ENCODE measurements around the gene PTPRN2. TPM values are rescaled to one million over a fixed set of nuclear protein-coding genes. Genes with fewer than 3 reads are reported as not detected.

PTPRN2 gene
- total and polyA plus RNA-seq, 2 donors from 2014 or later = 4.8 to 6.2 TPM

GRCh38 chr7:157541295-157542067, 1046.1 kb downstream of the PTPRN2 start:
- no peak overlapping the region for H3K4me3 ChIP-seq (ENCODE audit: low read length in 3 of 3)
- DNase-seq (peak in 1 of 5 donors; percentile 48), FAIRE-seq (no peak)
- H3K4me1 ChIP-seq (ENCODE audit: control insufficient read depth in 2 of 3, insufficient read depth in 2 of 3, low read depth in 1 of 3, low read length in 3 of 3) = no peaks in the 10 kb centered on the region
- no peak overlapping the region for H3K9ac ChIP-seq (ENCODE audit: low read length in 3 of 3)
- H3K27ac ChIP-seq (ENCODE audit: low read depth in 2 of 2, low read length in 2 of 2) = no peak overlapping the region
- no peaks in the 10 kb centered on the region for H3K36me3 ChIP-seq (ENCODE audit: control insufficient read depth in 2 of 3, insufficient read depth in 3 of 3, low read length in 3 of 3)
- no peak for TF ChIP-seq CTCF (IDR thresholded peaks at IDR 0.05; ENCODE audit: borderline replicate concordance, extremely low read depth, insufficient read depth)
- intact Hi-C loops (cut with DNase I) = no loop called here
- no peaks in the 10 kb centered on the region for H3K9me3 ChIP-seq (ENCODE audit: control insufficient read depth in 2 of 3, insufficient read depth in 1 of 3, low read length in 3 of 3)
- no peaks in the 10 kb centered on the region for H3K27me3 ChIP-seq (ENCODE audit: control insufficient read depth, insufficient read depth, low read length)

- H3K36me3 ChIP-seq (ENCODE audit: control insufficient read depth in 2 of 3, insufficient read depth in 3 of 3, low read length in 3 of 3) = no peaks in the 10 kb centered on the region
- TF ChIP-seq CTCF (IDR thresholded peaks at IDR 0.05; ENCODE audit: borderline replicate concordance, extremely low read depth, insufficient read depth) = no peak
- H3K27ac ChIP-seq (ENCODE audit: low read depth in 2 of 2, low read length in 2 of 2) = no peak overlapping the region
- no peaks in the 10 kb centered on the region for H3K4me1 ChIP-seq (ENCODE audit: control insufficient read depth in 2 of 3, insufficient read depth in 2 of 3, low read depth in 1 of 3, low read length in 3 of 3)
- no peaks in the 10 kb centered on the region for H3K9me3 ChIP-seq (ENCODE audit: control insufficient read depth in 2 of 3, insufficient read depth in 1 of 3, low read length in 3 of 3)
- H3K27me3 ChIP-seq (ENCODE audit: control insufficient read depth, insufficient read depth, low read length) = no peaks in the 10 kb centered on the region
- no peak overlapping the region for H3K9ac ChIP-seq (ENCODE audit: low read length in 3 of 3)
- no peak overlapping the region for H3K4me3 ChIP-seq (ENCODE audit: low read length in 3 of 3)
- DNase-seq (peak in 2 of 5 donors; percentile 8 to 51), FAIRE-seq (no peak)
- intact Hi-C loops (cut with DNase I) = no loop called here
Measured at GRCh38 chr7:157540606-157541294, 1046.9 kb downstream of the PTPRN2 start.

GRCh38 chr7:157540020-157540419, 1047.6 kb downstream of the PTPRN2 start:
- intact Hi-C loops (cut with DNase I) = no loop called here
- H3K27ac ChIP-seq (ENCODE audit: low read depth in 2 of 2, low read length in 2 of 2) = no peak overlapping the region
- H3K36me3 ChIP-seq (ENCODE audit: control insufficient read depth in 2 of 3, insufficient read depth in 3 of 3, low read length in 3 of 3) = no peaks in the 10 kb centered on the region
- H3K27me3 ChIP-seq (ENCODE audit: control insufficient read depth, insufficient read depth, low read length) = no peaks in the 10 kb centered on the region
- H3K4me3 ChIP-seq (ENCODE audit: low read length in 3 of 3) = no peak overlapping the region
- H3K4me1 ChIP-seq (ENCODE audit: control insufficient read depth in 2 of 3, insufficient read depth in 2 of 3, low read depth in 1 of 3, low read length in 3 of 3) = no peaks in the 10 kb centered on the region
- DNase-seq = peak in 1 of 5 donors; percentile 57
- no peak for FAIRE-seq
- H3K9ac ChIP-seq (ENCODE audit: low read length in 3 of 3) = no peak overlapping the region
- no peaks in the 10 kb centered on the region for H3K9me3 ChIP-seq (ENCODE audit: control insufficient read depth in 2 of 3, insufficient read depth in 1 of 3, low read length in 3 of 3)
- no peak for TF ChIP-seq CTCF (IDR thresholded peaks at IDR 0.05; ENCODE audit: borderline replicate concordance, extremely low read depth, insufficient read depth)

All from kidney (tissue), 14 donors.